Lower leg skin (tissue), 3 donors: ENCODE results near the gene WBP2.

ENCODE experiments used
- CTCF ChIP-seq, 3 donors: fragments of 450-650 bp; IDR thresholded peaks; one replicate each; pipeline ENCODE4 v1.5.1; 2016; ENCODE audit warnings: antibody characterized with exemption in 3 of 3, mild to moderate bottlenecking in 3 of 3, moderate library complexity in 2 of 3
- POLR2A ChIP-seq, 2 donors: fragments of 450-650 bp; IDR thresholded peaks; one replicate each; pipeline ENCODE4 v1.6.1; 2016 to 2017; ENCODE audit warnings: antibody characterized with exemption in 2 of 2, mild to moderate bottlenecking in 1 of 2, moderate library complexity in 1 of 2

DNA sequence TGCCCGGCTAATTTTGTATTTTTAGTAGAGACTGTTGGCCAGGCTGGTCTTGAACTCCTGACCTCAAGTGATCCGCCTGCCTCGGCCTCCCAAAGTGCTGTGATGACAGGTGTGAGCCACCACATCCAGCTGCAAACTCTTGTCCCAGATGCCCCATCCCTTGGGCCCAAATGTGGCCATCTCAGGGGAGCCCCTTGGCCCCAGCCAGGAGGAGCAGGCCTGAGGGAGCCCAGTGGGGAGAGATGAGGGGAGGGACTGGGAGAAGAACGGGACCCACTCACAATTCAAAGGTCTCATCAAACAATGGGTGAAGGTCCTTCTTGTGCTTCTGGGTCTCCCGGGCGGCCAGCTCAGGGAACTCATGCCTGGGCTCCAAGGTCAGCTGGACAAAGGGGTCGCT, 25.4 kb downstream of the WBP2 start:
- TF ChIP-seq CTCF (IDR thresholded peaks at IDR 0.05) (no peak), POLR2A (IDR thresholded peaks at IDR 0.05) (no peak)
